Iris pigment epithelial cell (primary cell): ENCODE results near the gene PAN3.
A peak's percentile ranks its signal among the peaks of the same experiment; 100 is the strongest.
"Not testable (repeated sequence)": the region's sequence is repeated elsewhere in the genome, so short reads cannot be mapped to it uniquely, and the experiment has no call there.

Experiments used
- DNase-seq: peaks from one replicate; pipeline ENCODE4 v3.0.0-alpha.2; 2011; ENCODE audit warnings: low read depth

PAN3 gene

GRCh38 chr13:28138012-28138755, at the start of gene PAN3:
Gene PAN3 (plus strand): TSS chr13:28138545. CDS start chr13:28138658, 113 bp downstream.
- peak; percentile 91 for DNase-seq

GRCh38 chr13:28089065-28089464, 49.3 kb upstream of the PAN3 start:
- no peak for DNase-seq

- no peak for DNase-seq
Observed at GRCh38 chr13:28092431-28092830, 45.9 kb upstream of the PAN3 start.

GRCh38 chr13:28093881-28094280, 44.5 kb upstream of the PAN3 start:
- DNase-seq: no peak

- DNase-seq: no peak
Observed at GRCh38 chr13:28094306-28094705, 44.0 kb upstream of the PAN3 start.

- DNase-seq: no peak
Observed at GRCh38 chr13:28097503-28097902, 40.8 kb upstream of the PAN3 start.

- DNase-seq: no peak
Observed at GRCh38 chr13:28099396-28100149, 38.8 kb upstream of the PAN3 start.

GRCh38 chr13:28100150-28101121, 37.9 kb upstream of the PAN3 start, which contains the start of gene FLT3:
Gene FLT3 (minus strand): TSS chr13:28100576. CDS start chr13:28100510, 66 bp downstream.
- DNase-seq: peak; percentile 54

GRCh38 chr13:28101886-28102285, 36.5 kb upstream of the PAN3 start:
- not testable (repeated sequence) for DNase-seq

GRCh38 chr13:28106976-28107375, 31.4 kb upstream of the PAN3 start:
- DNase-seq: no peak

- no peak for DNase-seq
Observed at GRCh38 chr13:28110414-28110813, 27.9 kb upstream of the PAN3 start.

GRCh38 chr13:28116736-28117135, 21.6 kb upstream of the PAN3 start:
- no peak for DNase-seq

- DNase-seq: peak; percentile 16
Observed at GRCh38 chr13:28117689-28118377, 20.5 kb upstream of the PAN3 start.

- no peak for DNase-seq
Observed at GRCh38 chr13:28120317-28120716, 18.0 kb upstream of the PAN3 start.

- no peak for DNase-seq
Observed at GRCh38 chr13:28121224-28121623, 17.1 kb upstream of the PAN3 start.

- DNase-seq: no peak
Observed at GRCh38 chr13:28128030-28128429, 10.3 kb upstream of the PAN3 start.

GRCh38 chr13:28128926-28129325, 9.4 kb upstream of the PAN3 start:
- no peak for DNase-seq

GRCh38 chr13:28129911-28130693, 8.2 kb upstream of the PAN3 start:
- DNase-seq: no peak

- DNase-seq: no peak
Observed at GRCh38 chr13:28131646-28132045, 6.7 kb upstream of the PAN3 start.

- no peak for DNase-seq
Observed at GRCh38 chr13:28136916-28137315, 1.4 kb upstream of the PAN3 start.

GRCh38 chr13:28137596-28137995, 749 bp upstream of the PAN3 start:
- DNase-seq: no peak
